Cardiac fibroblast (primary cell): ENCODE results near the gene SYCP2.

ENCODE experiments used
- DNase-seq, 2 donors: peaks; one replicate each; pipeline versions ENCODE4 v3.0.0 to v3.0.0-alpha.2; 2010; ENCODE audit warnings: low read depth in 2 of 2
- H3K4me3 ChIP-seq, 2 donors: replicated peaks in 1 of 2; 1 replicate in 1 of 2; 2 replicates in 1 of 2; pipeline ENCODE4 v1.5.1; 2011; ENCODE audit warnings: low read depth in 2 of 2, low read length in 2 of 2, mild to moderate bottlenecking in 2 of 2, moderate library complexity in 1 of 2
- TF ChIP-seq, protein P1 (sequence below): IDR thresholded peaks from one replicate; pipeline ENCODE4 v1.5.1; 2011; ENCODE audit warnings: low read depth, mild to moderate bottlenecking, low read length, inconsistent platforms

The SYCP2 gene

DNA sequence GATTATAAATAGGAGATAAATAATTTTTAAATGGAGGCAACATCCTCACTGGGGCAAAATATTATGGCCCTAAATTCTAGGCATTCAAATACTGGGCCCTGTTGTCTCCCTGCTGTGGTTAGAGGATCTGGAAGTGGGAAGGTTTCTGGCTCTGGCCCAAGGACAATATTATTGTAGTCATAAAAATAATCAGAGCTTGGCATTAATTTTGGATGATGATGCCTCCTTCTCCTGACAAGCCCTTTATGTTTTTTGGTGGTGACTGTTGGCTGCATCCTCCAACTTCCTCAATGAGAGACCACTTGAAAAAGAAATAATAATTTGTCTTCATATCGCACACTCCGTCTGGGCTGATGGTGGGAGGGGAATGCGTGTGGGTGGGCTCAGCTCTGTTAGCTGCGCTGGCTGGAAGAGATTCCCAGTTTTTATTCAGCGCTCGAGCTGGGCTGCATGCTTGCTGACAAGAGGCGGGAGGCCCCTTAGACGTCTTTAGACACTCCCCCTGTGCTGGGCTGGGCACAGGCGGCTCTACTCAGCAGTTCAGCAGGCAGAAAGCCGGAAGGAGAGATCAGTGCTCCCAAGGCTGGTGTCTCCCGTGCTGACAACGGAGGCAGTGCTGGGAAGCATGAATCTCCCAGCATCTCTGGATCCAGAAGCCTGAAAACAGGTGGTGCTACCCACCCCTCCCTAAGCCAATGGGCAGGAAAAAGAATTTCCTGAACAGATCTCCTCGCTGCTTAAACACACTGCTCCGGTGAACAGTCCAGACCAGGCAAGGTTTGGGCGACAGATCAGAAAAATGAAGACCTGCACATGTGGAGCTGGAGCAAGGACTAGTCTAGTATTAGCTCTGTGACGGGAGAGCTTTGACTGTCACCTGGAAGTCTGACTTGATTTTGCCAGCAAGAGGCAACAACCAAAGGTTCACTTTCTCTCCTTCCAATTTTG, 97.7 kb downstream of the SYCP2 start:
- TF ChIP-seq, protein P1, sequence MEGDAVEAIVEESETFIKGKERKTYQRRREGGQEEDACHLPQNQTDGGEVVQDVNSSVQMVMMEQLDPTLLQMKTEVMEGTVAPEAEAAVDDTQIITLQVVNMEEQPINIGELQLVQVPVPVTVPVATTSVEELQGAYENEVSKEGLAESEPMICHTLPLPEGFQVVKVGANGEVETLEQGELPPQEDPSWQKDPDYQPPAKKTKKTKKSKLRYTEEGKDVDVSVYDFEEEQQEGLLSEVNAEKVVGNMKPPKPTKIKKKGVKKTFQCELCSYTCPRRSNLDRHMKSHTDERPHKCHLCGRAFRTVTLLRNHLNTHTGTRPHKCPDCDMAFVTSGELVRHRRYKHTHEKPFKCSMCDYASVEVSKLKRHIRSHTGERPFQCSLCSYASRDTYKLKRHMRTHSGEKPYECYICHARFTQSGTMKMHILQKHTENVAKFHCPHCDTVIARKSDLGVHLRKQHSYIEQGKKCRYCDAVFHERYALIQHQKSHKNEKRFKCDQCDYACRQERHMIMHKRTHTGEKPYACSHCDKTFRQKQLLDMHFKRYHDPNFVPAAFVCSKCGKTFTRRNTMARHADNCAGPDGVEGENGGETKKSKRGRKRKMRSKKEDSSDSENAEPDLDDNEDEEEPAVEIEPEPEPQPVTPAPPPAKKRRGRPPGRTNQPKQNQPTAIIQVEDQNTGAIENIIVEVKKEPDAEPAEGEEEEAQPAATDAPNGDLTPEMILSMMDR = no peak
- H3K4me3 ChIP-seq = no peak overlapping the region
- DNase-seq = peak; percentile 24 to 50

DNA sequence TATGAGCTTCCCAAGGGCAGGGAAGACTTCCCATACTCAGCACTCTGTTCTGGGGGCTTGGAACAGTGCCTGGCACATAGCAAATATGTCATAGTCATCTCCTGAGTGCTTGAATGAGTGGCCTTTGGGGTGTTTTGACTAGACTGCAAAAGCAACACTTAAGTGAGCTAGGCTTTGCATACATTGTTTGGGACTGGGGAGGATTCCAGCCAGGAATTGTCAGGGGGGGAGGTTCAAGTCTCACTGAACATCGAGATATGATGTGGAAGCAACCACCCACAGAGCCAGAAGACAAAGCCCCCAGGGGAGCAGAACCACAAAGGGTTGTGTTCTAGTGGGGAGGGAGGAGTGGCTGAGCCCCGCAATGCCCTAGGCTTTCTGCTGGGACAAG, 98.4 kb downstream of the SYCP2 start:
- peak in 1 of 2 donors; percentile 12 for DNase-seq
- no peak overlapping the region for H3K4me3 ChIP-seq
- TF ChIP-seq, protein P1 = no peak

DNA sequence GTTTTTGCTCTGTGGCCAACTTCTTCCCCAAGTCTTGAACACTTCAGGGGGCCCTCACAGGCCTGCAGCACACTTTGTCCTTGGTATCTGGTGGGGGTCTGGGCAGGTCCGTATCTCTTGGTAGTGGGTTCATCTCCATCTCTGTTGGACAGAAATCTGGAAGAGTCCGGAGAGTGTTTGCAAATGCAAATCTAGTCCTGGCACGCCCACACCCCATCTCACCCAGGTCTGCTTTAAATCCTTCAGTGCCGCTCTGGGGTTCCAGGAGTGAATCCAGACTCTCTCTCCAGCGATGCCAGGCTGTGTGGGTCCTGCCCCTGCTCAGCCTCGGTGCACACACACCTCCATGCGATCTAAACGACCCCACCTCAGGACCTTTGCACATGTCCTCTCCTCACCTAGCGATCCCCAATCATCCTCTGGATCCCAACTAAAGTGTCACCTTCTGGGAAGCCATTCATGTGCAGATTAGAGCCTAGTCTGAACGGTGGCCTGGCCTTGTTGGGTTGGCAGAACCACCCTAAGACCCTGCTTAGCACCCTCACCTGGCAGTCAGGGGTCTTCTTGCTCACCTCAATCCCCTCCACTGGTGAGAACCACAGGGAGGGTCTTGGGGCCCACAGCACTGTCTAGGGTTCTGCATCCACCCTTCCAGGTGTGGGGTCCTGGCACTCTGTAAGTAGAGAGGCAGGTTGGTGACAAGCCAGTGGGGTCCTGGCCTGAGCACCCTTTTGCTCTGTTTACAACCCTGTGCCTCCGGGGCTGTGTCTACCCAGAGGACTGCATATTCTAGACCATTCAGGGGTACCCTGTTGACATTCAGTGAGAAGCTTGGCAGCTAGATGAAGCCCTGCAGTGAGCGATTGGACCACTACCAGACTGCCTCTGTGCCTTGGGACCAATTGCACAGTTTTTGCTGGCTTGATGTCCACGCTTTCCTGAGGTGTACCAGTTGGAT, 100.8 kb downstream of the SYCP2 start:
- no peak for DNase-seq
- no peak overlapping the region for H3K4me3 ChIP-seq
- TF ChIP-seq, protein P1 = no peak

DNA sequence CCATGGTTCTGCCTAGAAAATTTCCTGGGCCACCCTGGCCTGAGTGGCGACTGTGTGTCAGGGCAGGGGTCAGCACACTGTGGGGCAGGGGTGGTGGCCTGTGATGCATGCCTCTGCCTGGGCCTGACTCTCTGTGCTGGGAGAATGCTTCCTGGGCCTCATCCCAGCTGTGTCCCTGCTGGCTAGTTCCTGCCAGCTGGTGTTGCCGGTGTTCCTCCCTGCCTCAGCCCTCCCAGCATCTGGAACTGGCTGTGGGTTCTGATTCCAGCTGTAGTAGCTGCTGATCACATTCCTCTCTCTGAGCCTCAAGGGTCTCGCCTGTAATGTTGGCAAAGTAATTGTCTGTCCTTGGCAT, 101.5 kb downstream of the SYCP2 start:
- DNase-seq = no peak
- no peak overlapping the region for H3K4me3 ChIP-seq
- TF ChIP-seq, protein P1 = no peak

DNA sequence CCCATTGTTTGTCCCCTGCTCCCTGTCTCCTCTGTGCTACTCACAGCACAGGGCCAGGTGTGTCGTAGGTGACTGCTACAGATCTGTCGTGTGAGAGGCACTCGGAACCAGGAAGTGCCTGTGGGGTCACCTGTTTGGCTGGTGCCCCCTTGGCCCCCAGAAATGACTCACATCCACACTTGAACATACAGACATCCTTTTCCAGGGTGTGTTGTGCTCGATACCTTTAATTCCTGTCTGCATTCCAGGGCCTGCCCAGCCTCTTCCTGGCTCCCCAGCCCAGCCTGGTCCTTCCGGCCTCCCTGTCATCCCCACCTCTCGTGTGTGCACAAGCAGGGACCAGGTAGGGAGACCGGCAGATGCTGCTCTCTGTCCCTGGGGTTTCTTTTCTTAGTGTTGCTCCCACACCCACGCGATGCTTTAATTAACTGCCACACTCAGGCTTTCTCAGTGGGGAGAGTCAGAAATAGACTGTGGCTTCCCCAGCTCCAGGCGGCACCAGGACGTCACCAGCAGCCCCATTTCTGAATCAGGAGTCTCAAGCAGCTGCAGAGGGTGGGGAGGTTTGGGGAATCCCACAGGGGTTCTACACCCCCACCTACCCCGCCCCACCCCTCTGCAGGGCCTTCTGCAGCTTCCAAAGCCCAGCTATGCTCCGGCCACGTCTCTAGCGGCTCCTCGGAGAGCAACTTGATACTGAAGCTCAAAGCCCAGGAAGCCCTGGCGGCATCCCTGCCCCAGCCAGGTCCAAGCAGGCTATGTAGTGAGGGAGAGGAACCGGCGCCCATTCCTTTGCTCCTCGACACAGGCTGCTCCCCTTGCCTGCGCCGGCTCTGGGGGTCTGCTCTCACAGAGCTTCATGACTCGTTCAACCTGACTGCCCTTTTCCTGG, 102.2 kb downstream of the SYCP2 start:
- TF ChIP-seq, protein P1 = no peak
- no peak overlapping the region for H3K4me3 ChIP-seq
- no peak for DNase-seq

DNA sequence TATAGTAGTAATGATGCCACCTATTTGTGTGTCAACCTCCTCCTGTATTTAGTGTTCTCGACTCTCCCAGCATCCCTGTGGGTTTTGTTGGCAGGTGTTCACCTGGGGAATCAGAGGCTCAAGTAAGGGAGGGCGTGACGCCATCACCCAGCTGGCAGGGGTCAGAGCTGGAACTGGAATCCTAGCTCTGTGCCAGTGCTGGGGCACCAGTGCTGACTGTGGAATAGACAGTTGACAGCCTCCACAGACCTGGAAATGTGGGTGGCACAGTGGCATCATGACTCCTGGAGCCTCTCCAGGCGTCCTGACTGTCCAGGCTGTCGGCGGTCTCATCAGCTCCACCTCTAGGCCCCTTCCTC, 102.8 kb downstream of the SYCP2 start:
- DNase-seq = no peak
- TF ChIP-seq, protein P1 = no peak
- H3K4me3 ChIP-seq = no peak overlapping the region
